ENCODE data around the gene GATA5.

GRCh38 chr20:62496568-62497218 is 20.9 kb upstream of the GATA5 start:
- no peak for TF ChIP-seq NFIC (IDR thresholded peaks at IDR 0.05; ENCODE audit: borderline replicate concordance)
- peak; percentile 59 for TF ChIP-seq CTCF (IDR thresholded peaks at IDR 0.05)
- TF ChIP-seq PBX3 (IDR thresholded peaks at IDR 0.05) = no peak
